ENCODE measurements around the gene AKR1B1. TPM values are rescaled to one million over a fixed set of nuclear protein-coding genes. Genes with fewer than 3 reads are reported as not detected.

The AKR1B1 gene
- total and polyA plus RNA-seq, 2 donors (not counting 3 experiments of a cell fraction or from before 2014, with no cell fraction given) = 159 to 193 TPM

- dilution Hi-C loops (cut with MboI; ENCODE audit: extremely low pct_ligation_motif_present, low sequenced_read_pairs) = no loop called here
- CTCF ChIA-PET = interaction anchor here (1.4 to 2.8 kb wide), 3 partner anchors 9 to 97 kb away, joined by 3 to 17 read pairs (median 11); partner anchors contain the start of gene AKR1B1
Observed at GRCh38 chr7:134449680-134450079, 9.2 kb downstream of the AKR1B1 start.

More at GRCh38 chr7:134449680-134450079, 9.2 kb downstream of the AKR1B1 start:
- no peak for TF ChIP-seq MYC (IDR thresholded peaks at IDR 0.05; ENCODE audit: low read depth, low read length)
- no peak for TF ChIP-seq JUN (IDR thresholded peaks at IDR 0.05; ENCODE audit: borderline replicate concordance, insufficient read depth, insufficient read length, low read depth)
- no peak for TF ChIP-seq POLR2AphosphoS5 (IDR thresholded peaks at IDR 0.05; ENCODE audit: insufficient read depth, low read depth, low read length)
- TF ChIP-seq FOS (IDR thresholded peaks at IDR 0.05; ENCODE audit: borderline replicate concordance, insufficient read depth, low read length) = no peak
- TF ChIP-seq CTCF (IDR thresholded peaks at IDR 0.05; ENCODE audit: extremely low read depth in 1 of 2, insufficient read depth in 1 of 2, low read depth in 1 of 2, low read length in 2 of 2) = no peak
- no peak for TF ChIP-seq GATA2 (IDR thresholded peaks at IDR 0.05; ENCODE audit: insufficient read depth, insufficient read length, low read depth, low read length)
- TF ChIP-seq EZH2 (IDR thresholded peaks at IDR 0.05; ENCODE audit: borderline replicate concordance, low read depth, low read length, severe bottlenecking) = no peak
- no peak for TF ChIP-seq POLR2A (IDR thresholded peaks at IDR 0.05; ENCODE audit: low read depth, low read length)
- TF ChIP-seq MAX (IDR thresholded peaks at IDR 0.05; ENCODE audit: insufficient read depth, insufficient read length) = no peak
- POLR2A ChIA-PET = no interaction called here
- no TSS peak for BruUV-seq (replicated peaks)
- Histone ChIP-seq H3K27ac (ENCODE audit: insufficient read depth, low read depth, low read length) (peak overlapping the region; percentile 45), H3K79me2 (ENCODE audit: control insufficient read depth, insufficient read depth, low read length) (peaks cover 24% of the 10 kb centered on the region), H3K4me2 (ENCODE audit: insufficient read depth, low read length) (no peak overlapping the region), H3K27me3 (ENCODE audit: control insufficient read depth in 2 of 2, insufficient read depth in 2 of 2, low read length in 2 of 2) (no peaks in the 10 kb centered on the region), H2AFZ (ENCODE audit: low read depth, low read length) (no peak overlapping the region), H3K4me1 (ENCODE audit: control insufficient read depth, extremely low read depth, insufficient read depth, low read length) (peaks cover 30% of the 10 kb centered on the region), H3K36me3 (ENCODE audit: control insufficient read depth in 2 of 2, extremely low read depth in 1 of 2, insufficient read depth in 2 of 2, low read length in 2 of 2) (peaks cover 13 to 23% of the 10 kb centered on the region in 2 experiments), H3K9me3 (replicated peaks; ENCODE audit: control insufficient read depth, insufficient read depth, low read length) (no peaks in the 10 kb centered on the region), H3K4me3 (replicated peaks in 1 of 3; ENCODE audit: insufficient read depth in 1 of 3, low read depth in 1 of 3, low read length in 3 of 3) (no peak overlapping the region), H3K9ac (replicated peaks; ENCODE audit: extremely low read depth, insufficient read depth, low read length) (no peak overlapping the region), H3K9me1 (replicated peaks; ENCODE audit: control insufficient read depth, extremely low read depth, insufficient read depth, low read length) (no peaks in the 10 kb centered on the region), H4K20me1 (replicated peaks; ENCODE audit: control insufficient read depth, extremely low read depth, insufficient read depth, low read length) (no peaks in the 10 kb centered on the region)
- intact Hi-C loops (cut with micrococcal nuclease) = no loop called here
- DNase-seq (ENCODE audit: low read depth, low spot score) (no peak), FAIRE-seq (peak; percentile 63)

Data from endothelial cell of umbilical vein (primary cell).